CD4-positive, alpha-beta T cell treated with Interleukin-6 for 4 hours (primary cell): Measurements from ENCODE around the gene UBXN11.

Experiments
- DNase-seq: peaks from one replicate; pipeline ENCODE4 v3.0.0-alpha.2; 2020; ENCODE audit warnings: mixed read lengths

Gene UBXN11

DNA sequence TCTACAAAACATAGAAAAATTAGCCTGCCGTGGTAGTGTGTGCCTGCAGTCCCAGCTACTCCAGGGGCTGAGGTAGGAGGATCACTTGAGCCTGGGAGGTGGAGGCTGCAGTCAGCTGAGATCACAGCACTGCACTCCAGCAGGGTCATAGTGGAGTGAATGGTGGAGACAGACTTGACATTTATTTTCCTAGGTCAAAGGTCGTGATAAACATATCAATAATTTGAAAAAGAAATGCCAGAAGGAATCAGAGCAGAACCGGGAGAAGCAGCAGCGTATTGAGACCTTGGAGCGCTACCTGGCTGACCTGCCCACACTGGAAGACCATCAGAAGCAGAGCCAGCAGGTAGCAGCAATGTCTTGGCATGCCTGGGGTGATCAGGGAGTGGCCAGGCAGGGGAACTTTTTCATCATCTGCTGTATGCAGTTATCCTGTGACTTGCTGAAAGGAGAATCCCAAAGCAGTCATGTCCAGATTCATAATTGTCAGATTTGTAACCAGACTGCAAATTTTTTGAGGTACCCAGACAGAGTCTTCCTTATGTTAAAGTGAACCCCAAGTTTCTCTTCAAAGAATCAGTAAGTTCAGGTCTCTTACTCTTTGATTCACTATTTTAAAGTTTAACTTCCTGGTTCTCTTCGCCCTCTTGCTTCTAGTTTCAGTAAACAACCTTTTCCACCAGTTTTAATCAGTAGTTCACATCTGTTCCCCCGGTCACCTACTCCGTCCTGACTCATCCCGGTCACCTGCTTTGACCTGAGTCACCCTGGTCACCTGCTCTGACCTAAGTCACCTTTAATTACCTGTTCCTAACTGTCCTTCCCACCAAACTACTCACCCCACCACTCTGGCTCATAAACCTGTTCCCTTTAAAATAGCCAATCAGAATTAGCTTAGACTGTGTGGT lies 37.9 kb downstream of the UBXN11 start:
- DNase-seq = no peak

DNA sequence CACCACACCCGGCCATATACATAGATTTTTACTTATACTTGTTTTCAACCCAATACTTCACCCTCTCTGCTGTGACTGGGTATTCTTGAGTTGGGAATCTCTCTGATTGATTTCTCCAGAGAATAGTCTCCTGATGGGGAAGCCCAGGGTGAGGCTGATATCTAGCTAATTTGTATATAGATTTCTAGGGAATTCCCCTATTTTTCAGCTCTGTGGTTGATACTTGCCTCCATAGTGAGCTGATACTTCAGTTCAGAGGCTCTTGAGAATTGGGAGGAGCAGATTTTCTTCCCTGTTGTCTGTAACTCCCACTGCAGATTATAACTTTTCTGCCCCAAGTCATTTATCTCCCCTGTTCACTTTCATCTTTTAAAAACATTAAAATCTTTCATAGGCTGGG lies 41.0 kb downstream of the UBXN11 start:
- no peak for DNase-seq

DNA sequence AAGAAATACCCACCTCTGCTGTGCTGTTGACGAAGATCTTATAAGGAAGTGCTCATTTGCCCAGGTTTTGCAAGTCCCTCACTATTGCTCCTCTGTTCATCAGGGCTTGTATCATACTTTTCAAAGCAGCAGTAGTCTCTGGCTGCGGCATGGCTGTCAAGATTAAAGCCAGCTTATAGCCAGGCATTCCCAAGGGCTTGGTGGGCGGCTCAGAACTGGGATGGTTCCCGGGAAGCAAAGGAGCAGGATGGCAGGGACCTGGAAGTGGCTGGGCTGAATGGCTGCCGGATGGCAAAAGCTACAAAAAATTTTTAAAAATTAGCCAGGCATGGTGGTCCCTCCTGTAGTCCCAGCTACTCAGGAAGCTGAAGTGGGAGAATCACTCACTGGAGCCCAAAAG lies 43.2 kb downstream of the UBXN11 start:
- no peak for DNase-seq

DNA sequence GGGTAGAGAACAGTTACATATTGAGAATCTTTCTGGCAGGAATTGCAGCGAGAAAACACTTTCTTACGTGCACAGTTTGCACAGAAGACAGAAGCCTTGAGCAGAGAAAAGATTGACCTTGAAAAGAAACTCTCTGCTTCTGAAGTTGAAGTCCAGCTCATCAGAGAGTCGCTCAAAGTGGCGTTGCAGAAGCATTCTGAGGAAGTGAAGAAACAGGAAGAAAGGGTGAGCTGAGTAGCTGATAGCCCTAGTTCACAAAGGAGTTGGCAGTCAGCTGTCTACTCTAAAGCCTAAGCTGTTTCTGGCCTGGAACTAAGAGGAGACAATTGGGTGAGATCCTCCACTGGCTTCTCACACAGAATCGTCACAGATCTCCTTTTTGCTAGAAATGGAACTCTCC lies 46.9 kb downstream of the UBXN11 start:
- no peak for DNase-seq

DNA sequence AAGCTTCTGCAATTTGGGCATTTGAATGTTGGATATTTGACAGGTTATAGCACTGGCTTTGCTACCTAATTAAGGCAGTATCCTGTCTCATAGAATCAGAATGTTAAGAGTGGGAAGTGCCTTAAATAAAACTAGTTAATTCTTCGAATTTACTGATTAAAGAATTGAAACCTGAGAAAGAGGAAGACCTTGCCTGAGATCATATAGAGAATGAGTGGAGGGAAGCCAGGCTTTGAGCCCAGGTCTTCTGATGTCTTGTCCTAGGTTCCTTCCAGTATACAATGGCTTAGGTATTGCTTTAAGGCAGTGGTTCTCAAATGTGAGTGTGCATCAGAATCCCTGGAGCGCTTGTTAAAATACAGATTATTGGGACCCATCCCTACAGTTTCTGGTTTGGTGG lies 47.4 kb downstream of the UBXN11 start:
- no peak for DNase-seq

DNA sequence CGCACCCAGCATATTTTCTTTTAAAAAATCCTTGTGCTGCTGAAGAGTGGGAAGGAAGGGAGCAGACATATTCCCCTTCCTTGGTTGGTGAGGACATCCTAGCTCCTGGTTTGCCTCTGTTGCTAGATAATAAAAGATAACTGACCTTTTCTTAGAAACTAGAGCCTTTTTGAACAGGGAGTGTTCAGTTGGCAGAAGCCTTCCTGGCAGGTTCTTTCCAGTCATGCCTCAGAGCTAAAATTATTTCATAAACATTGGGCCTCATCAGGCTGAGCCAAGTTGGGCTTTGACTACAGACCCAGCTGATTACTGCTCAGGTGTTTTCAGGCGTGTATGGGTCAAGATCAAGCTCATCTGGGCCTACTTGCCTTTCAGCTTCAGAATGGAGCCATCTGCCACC lies 49.2 kb downstream of the UBXN11 start:
- DNase-seq = no peak

DNA sequence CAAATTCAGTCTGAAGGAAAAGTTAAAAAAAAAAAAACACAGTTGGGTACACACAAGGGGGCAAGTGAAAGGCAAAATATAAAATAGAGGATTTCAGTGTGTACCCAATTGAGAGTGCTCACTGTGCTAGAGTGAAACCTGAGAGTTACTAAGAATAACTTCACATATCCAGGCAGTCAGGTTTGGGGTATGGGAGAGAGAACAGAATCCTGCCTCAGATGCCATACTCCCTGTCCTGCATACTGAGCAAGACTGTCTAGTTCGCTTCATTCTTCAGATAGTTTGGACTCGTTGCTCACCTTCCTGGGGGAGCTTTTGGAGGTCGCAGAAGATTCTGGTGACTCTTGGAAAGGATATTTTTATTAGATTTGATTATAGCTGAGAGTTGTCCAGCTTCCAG lies 52.0 kb downstream of the UBXN11 start:
- DNase-seq = no peak

DNA sequence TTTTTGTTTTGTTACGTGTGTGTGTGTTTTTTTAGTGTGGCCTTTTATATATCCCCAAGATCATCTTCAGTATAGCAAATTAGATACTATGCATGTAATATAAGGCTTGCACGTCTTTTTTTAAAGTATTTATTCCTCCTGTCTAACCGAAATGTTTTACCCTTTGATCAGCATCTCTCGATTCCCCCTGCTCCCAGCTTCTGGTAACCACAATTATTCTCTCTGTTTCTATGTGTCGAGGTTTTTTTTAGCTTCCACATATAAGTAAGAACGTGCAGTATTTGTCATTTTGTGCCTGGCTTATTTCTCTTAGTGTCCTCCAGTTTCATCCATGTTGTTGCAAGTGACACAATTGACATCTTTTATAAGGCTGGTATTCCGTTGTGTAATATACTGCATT lies 53.7 kb downstream of the UBXN11 start:
- no peak for DNase-seq

DNA sequence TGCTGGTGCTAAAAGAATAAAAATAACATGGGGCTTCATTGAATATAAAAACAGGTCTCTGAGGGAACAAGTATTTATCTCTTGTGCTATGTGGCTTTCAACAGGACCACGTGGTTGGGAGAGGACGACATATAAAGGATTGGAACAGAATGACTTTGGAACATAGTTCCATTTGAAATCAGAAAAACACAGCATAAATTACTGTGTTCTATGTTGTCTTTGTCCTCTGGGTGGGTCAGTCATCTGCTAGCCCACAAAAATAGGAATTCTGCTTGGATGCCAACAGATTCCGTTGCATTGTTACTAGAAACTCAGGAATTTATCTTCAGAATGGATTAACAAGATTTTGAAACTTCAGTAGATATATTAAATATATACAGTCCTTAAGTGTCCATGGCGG lies 66.5 kb downstream of the UBXN11 start:
- DNase-seq = no peak

DNA sequence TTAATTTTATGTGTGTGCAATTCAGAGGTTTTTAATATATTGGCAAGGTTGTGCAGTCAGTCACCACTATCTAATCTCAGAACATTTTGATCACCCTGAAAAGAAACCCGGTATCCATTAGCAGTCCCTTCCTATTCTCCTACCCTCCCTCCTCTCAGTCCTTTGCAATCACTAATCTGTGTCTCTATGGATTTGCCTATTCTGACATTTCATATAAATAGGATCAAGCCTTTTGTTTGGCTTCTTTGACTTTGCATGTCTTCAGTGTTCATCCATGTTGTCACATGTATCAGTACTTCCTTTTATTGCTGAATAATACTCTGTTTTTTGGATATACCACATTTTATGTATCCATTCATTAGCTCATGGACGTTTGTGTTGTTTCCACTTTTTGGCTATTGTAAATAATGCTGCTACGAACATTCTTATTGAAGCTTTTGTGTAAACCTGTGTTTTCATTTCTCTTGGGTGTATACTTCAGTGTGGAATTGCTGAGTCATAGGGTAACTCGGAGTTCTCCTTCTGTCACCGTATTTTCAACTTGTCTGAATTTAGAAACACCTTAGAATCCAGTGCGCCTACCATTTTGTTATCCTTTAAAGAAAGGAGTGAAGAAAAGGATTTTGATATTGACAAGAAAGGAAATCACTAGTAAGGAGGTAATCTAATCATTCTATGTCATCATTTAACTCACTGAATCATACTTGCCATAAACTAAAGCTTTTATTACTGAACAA lies 69.0 kb downstream of the UBXN11 start:
- no peak for DNase-seq

DNA sequence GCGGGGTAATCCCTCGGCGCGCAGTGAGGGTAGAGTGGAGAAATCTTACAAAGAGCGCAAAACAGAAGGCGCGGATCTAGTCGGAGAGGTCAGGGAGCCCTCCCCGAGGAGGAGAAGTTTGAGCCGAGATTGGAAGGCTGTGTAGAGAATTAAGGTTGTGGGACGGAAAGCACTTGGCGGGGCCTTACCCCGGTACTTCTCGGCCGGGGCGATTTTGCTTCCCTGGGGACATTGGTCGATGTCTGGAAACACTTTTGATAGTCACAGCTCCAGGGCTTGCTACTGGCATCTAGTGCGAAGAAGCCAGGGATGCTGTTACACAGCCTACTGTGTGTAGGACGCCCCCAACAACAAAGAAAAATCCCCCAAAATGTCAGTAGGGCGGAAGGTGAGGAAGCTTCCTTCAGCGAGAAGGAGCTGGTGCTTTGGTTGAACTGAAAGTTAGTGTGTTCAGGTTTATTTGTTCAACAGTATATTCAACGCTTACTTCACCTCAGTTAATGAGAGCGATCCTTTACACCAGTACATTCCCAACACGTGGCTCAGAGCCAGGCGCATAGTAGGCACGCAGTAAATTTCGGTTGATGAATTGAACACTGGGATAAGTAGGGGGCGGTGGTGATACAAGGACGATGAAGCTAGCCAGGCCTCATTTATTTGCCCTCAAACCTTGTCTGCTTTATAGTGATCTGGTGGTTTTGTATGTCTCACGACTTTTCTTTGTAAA lies 71.6 kb downstream of the UBXN11 start:
- DNase-seq = peak; percentile 8

DNA sequence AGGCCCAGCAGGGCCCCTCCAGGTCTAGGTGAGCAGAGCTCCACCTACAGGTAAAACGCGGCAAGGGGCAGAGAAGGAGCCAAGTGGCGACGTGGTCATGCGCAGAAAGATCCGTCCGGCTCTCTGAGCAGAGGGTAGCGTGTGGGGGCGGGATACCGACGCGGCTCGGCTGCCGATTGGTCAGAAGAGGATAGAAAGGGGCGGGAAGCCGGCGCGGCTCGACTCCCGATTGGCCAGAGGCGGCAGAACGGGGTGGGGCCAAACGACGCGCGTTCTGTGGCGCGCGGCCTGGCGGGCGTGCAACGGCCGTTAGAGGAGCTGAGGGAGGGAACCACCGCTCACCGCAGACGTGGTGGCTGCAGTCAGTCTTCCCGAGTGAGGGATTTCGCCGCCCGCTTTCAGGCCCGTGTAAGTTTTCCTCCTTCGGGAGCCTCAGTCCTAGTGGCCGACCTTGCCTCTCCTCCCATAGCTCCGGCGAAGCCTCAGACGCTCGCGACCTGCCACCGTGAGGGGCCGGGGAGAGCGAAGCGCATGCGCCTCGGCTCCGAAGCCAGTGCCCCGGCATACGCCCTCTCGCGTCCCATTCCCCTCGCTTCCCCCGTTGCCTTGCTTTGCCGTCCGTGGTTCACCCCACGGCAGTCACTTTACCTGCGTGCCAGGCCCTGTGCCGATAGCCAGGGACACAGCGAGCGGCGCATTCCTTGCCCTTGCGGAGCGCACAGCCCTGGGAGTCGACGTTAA lies 72.4 kb downstream of the UBXN11 start, which contains the start of gene CEP85:
Gene CEP85 (plus strand): TSS at position 298 of the 741 bp plus-strand sequence. CDS start 5,584 bp downstream, outside the sequence.
- DNase-seq = peak; percentile 99
